Sigmoid colon (tissue), 4 donors: ENCODE data around the gene EHD3.

Experiments
- POLR2A ChIP-seq, 2 donors: fragments of 450-650 bp; IDR thresholded peaks; one replicate each; pipeline ENCODE4 v1.6.1; 2016; ENCODE audit warnings: antibody characterized with exemption in 2 of 2, mild to moderate bottlenecking in 2 of 2, moderate library complexity in 2 of 2
- POLR2AphosphoS5 ChIP-seq, 4 donors: sonication (generic); formaldehyde crosslinking; IDR thresholded peaks; one replicate each; pipeline ENCODE4 v1.6.1; 2017; ENCODE audit warnings: antibody characterized with exemption in 4 of 4
- TF ChIP-seq, protein P1 (sequence below), 4 experiments: fragments of 450-650 bp in 3 of 4; fragments of 200-600 bp in 1 of 4; IDR thresholded peaks; one replicate each; pipeline ENCODE4 v1.5.1; 2016 to 2019; ENCODE audit warnings: antibody characterized with exemption in 4 of 4, mild to moderate bottlenecking in 3 of 4, moderate library complexity in 2 of 4

DNA sequence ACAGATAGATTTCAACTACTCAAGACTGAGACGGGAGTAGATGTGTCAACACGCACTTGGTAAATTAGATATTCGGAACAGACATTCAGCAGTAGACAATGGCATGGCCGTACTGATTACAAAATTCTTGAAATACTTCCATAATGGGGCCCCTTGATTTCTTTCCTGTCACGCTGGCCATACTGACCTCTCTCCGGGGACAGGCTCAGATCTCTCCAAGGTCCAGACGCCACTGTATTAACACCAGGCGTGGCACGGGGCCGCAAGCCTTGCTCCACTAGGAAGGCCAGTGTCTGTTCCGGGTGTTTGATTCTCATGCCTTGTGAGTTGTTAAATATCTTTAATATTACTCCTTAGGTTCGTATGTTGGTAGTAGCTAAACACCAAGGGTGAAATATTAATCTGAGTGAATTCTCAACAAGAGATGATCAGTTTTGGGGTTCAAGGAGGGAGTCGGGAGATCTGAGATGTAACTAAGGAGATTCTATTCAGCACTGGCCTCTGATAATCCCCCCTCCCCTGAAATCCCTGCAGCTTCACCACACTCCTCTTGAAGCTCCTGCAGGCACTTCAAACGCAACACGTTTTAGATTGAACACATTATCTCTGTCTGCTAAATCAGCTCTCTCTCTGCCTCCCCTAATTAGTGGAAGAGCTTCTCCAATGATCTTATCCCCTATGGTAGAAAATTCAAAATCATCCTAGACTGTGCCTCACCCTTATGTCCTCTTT is 2.2 kb upstream of the EHD3 start:
- TF ChIP-seq, protein P1, sequence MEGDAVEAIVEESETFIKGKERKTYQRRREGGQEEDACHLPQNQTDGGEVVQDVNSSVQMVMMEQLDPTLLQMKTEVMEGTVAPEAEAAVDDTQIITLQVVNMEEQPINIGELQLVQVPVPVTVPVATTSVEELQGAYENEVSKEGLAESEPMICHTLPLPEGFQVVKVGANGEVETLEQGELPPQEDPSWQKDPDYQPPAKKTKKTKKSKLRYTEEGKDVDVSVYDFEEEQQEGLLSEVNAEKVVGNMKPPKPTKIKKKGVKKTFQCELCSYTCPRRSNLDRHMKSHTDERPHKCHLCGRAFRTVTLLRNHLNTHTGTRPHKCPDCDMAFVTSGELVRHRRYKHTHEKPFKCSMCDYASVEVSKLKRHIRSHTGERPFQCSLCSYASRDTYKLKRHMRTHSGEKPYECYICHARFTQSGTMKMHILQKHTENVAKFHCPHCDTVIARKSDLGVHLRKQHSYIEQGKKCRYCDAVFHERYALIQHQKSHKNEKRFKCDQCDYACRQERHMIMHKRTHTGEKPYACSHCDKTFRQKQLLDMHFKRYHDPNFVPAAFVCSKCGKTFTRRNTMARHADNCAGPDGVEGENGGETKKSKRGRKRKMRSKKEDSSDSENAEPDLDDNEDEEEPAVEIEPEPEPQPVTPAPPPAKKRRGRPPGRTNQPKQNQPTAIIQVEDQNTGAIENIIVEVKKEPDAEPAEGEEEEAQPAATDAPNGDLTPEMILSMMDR (IDR thresholded peaks at IDR 0.05), result no peak
- TF ChIP-seq POLR2AphosphoS5 (IDR thresholded peaks at IDR 0.05) (no peak), POLR2A (IDR thresholded peaks at IDR 0.05) (no peak)
